NCI-H146 (cell line): ENCODE data around the gene HEATR3.
"Not testable (repeated sequence)": the region's sequence is repeated elsewhere in the genome, so short reads cannot be mapped to it uniquely, and the experiment has no call there.

Experiments
- DNase-seq: peaks from one replicate; lab custom pipeline; 2025; lab: John Stamatoyannopoulos, UW

Gene HEATR3

DNA sequence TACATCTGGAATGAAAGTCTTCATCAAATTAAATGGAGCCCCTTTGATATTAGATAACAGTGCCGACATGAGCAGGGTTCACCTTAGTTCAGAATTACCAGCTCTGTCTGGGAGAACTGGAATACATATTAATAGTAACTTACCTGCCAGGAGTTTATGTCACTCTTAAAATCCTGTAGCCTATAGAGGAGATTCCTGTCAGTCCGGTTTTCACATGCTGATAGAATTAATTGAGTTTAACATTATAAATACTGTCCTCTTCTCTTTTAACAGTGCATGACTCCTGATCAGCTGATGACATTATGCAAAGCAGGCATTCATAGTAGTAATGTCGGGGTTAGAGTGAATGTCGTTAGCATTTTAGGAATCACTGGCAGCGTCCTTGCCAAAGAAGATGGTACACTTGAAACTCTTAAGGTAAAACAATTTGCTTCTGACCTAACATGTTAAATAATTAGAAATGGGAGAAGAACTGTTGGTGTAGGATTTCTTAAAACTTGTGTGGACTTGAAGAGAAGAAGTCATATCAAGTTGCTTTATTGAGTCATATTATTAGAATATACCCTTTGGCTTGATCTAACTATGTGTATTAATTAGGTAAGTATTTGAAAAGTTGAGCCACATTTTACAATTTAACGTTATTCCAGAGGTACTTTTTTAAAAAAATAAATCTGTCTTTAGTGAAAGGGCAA, 34.3 kb downstream of the HEATR3 start:
- no peak for DNase-seq

- DNase-seq, result no peak
These were observed 36.4 kb downstream of the HEATR3 start for GRCh38 chr16:50102051-50102746.

DNA sequence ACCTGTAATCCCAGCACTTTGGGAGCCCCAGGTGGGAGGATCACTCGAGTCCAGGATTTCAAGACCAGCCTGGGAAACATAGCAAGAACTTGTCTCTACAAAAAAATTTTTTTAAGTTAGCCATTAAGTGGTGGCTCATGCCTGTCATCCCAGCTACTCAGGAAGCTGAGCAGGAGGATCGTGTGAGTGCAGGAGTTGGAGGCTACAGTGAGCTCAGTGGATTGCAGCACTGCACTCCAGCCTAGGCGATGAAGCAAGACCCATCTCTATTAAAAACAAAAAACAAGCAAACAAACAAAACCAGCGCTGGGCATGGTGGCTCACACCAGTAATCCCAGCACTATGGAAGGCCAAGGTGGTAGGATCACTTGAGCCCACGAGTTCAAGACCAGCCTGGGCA, 38.0 kb downstream of the HEATR3 start:
- DNase-seq, result no peak

DNA sequence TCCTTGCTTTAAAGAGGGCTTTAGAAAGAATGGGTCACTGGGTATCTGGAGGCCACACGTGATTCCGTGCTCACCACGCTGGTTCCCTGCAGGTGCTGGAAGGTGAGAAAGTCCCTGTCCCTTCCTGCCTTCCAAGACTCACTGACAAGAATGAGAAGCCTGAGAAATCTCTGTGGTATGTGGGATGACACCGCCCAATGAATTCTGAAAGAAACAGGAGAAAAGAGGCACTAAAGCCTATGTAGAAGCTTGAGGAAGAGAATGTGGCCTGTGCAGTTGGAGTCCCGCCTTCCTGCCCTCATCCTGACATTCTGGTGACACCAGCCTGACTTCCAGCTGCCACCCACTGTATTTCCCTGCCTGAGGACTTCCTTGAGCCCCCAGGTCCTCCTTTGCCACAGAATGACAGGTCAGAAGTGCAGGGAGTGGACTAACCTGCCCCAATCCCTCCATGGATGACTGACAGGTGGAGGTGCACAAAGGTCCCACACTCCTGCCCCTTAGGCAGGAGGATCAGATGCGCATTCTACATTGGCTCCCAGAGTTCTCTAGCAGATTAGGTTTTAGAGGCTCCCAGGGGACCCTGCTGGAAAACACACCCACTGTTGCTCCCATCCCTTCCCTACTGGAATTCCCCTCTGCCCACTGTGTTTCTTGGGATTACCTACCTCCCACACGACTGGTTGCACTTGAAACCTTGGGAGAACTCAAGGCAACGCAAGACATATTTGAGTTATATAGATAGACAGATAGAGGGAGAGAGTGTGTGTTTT, 48.8 kb downstream of the HEATR3 start:
- DNase-seq, result no peak

- no peak for DNase-seq
These were observed 54.9 kb downstream of the HEATR3 start for GRCh38 chr16:50120711-50121110.

GRCh38 chr16:50121278-50121677, 55.5 kb downstream of the HEATR3 start:
- no peak for DNase-seq

DNA sequence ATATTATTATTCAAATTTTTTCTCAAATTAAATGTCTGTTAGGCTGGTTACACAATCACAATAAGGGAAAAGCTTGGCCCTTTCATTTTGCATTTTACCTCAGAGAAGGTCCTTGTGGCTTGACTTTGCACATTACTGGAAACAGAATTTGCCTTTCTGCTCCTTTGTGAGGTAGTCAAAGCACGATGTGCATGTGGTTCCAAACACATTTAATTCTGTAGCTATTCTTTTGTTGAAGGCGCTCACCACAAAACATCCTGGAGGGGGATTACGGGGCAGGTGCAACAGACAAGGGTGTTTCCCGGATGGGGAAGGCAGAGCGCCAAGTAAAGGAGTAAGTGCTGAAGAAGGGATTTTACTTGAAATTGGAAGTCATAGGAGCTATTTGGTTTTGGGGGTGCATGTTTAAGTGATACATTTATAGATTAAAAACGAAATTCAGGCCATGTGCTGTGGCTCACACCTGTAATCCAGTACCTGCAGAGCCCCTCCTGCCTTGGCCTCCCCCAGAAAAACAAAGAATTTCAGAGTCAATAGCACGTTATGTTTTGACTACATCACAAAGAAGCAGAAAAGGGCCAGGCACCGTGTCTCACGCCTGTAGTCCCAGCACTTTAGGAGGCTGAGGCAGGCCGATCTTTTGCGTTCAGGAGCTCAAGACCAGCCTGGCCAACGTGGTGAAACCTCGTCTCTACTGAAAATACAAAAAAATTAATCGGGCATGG, 56.1 kb downstream of the HEATR3 start:
- DNase-seq, result peak; percentile 2

DNA sequence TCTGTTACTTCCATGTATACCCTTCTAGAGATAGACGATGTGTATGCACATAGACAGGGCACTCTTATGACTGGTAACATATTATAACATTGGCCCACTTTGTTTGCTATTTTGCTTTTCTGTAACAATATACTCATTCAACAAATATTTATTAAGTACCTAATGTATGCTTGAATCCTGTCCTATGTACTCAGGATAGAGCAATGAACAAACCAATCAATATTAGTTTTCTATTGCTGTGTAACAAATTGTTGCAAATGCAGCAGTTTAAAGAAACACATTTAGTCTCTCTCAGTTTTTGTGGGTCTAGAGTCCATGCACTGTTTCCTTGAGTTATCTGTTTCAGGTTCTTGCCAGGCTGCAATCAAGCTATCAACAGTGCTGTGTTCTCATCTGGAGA, 57.6 kb downstream of the HEATR3 start:
- DNase-seq, result no peak

- DNase-seq, result no peak
These were observed 59.0 kb downstream of the HEATR3 start for GRCh38 chr16:50124769-50125168.

DNA sequence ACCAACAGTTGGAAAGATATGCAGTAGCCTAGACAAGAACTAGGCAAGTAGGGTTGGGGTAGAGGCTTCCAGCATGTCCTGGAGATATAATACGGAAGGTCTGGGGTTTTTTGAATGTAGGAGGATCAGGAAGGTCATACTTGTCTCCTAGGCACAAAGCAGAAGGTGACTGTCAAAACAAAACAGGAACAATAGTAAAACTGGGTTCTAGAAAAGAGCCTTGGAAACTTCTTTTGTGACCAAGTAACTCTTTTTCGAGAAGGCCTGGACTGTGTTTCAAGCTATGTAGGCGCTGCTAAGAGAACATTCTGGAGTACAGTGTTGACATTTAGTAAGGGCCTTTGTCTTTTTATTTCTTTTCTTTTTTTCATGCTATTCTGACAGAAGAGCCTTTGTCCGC, 60.4 kb downstream of the HEATR3 start:
- DNase-seq, result no peak

DNA sequence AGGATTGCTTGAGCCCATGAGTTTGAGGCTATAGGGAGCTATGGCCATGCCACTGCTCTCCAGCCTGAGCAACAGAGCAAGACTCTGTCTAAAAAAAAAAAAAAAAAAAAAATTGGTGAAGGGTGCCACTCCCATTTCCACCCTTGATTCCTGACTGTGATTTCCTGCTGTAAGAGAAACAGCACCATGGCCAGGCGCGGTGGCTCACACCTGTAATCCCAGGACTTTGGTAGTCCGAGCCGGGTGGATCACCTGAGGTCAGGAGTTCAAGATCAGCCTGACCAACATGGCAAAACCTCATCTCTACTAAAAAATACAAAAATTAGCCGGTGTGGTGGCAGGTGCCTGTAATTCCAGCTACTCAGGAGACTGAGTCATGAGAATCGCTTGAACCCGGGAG, 66.8 kb downstream of the HEATR3 start:
- not testable (repeated sequence) for DNase-seq

GRCh38 chr16:50133214-50133613, 67.4 kb downstream of the HEATR3 start:
- DNase-seq, result no peak

GRCh38 chr16:50136399-50136798, 70.6 kb downstream of the HEATR3 start:
- no peak for DNase-seq

GRCh38 chr16:50137268-50137667, 71.5 kb downstream of the HEATR3 start:
- no peak for DNase-seq

GRCh38 chr16:50139580-50139979, 73.8 kb downstream of the HEATR3 start:
- DNase-seq, result no peak

- no peak for DNase-seq
These were observed 78.4 kb downstream of the HEATR3 start for GRCh38 chr16:50144211-50144610.

- no peak for DNase-seq
These were observed 81.0 kb downstream of the HEATR3 start for GRCh38 chr16:50146479-50147435.

GRCh38 chr16:50151322-50151721, 85.6 kb downstream of the HEATR3 start:
- no peak for DNase-seq

GRCh38 chr16:50151756-50152155, 86.0 kb downstream of the HEATR3 start:
- no peak for DNase-seq

GRCh38 chr16:50152351-50152806, 86.6 kb downstream of the HEATR3 start:
- DNase-seq, result no peak
